SK-N-SH (cell line): Measurements from ENCODE around the gene ARHGAP8. TPM values are rescaled to one million over a fixed set of nuclear protein-coding genes. Genes with fewer than 3 reads are reported as not detected.

Source experiments
- CTCF ChIA-PET: fragments of 300-600, 350-600 bp; formaldehyde crosslinking; extraction: SDS; loops from one replicate; lab custom pipeline; 2021; lab: Yijun Ruan, JAX
- POLR2A ChIA-PET: fragments of 350-600 bp; sonication (Branson Sonifier 250); formaldehyde crosslinking; extraction: SDS; loops from one replicate; lab custom pipeline; 2020; ENCODE audit warnings: antibody characterized with exemption, inconsistent platforms; lab: Yijun Ruan, JAX
- DNase-seq: peaks from one replicate; pipeline ENCODE4 v3.0.0; 2012
- H2AFZ ChIP-seq: fragments of 200-600 bp; sonication (generic); 2 replicates; pipeline ENCODE4 v1.8.1; 2016; ENCODE audit warnings: antibody characterized with exemption, mild to moderate bottlenecking, low read depth
- H3F3A ChIP-seq: fragments of 200-600 bp; sonication (generic); replicated peaks from 2 replicates; pipeline ENCODE3; 2016; ENCODE audit warnings: antibody characterized with exemption, mild to moderate bottlenecking; ENCODE audit not compliant: insufficient read depth
- H3K27ac ChIP-seq, 2 experiments: fragments of 200-500 bp in 1 of 2; fragments of 200-600 bp in 1 of 2; sonication (Bioruptor generic) in 1 of 2; sonication (generic), shearing (Covaris generic) in 1 of 2; 2 replicates each; pipeline versions ENCODE4 v1.5.1 to v1.6.1; 2014 to 2016; ENCODE audit warnings: low read depth in 2 of 2, inconsistent platforms in 1 of 2, low read length in 1 of 2, mild to moderate bottlenecking in 1 of 2, mixed read lengths in 1 of 2
- H3K27me3 ChIP-seq: fragments of 200-600 bp; sonication (generic), shearing (Covaris generic); 2 replicates; pipeline ENCODE4 v1.6.1; 2016; ENCODE audit warnings: mixed run types; ENCODE audit not compliant: insufficient read depth
- H3K36me3 ChIP-seq, 2 experiments: fragments of 200-500 bp in 1 of 2; fragments of 200-600 bp in 1 of 2; sonication (Bioruptor generic) in 1 of 2; sonication (generic) in 1 of 2; replicated peaks in 1 of 2; 2 replicates each; pipeline versions ENCODE3 to v1.5.1; 2014 to 2016; ENCODE audit warnings: low read length in 1 of 2, mild to moderate bottlenecking in 1 of 2; ENCODE audit not compliant: insufficient read depth in 2 of 2, control insufficient read depth in 1 of 2
- H3K4me1 ChIP-seq, 2 experiments: fragments of 200-500 bp in 1 of 2; fragments of 200-600 bp in 1 of 2; sonication (Bioruptor generic) in 1 of 2; sonication (generic), shearing (Covaris generic) in 1 of 2; 2 replicates each; pipeline versions ENCODE4 v1.5.1 to v1.6.1; 2014 to 2016; ENCODE audit warnings: low read depth in 1 of 2, low read length in 1 of 2, mixed run types in 1 of 2; ENCODE audit not compliant: insufficient read depth in 2 of 2, control insufficient read depth in 1 of 2
- H3K4me2 ChIP-seq: fragments of 200-600 bp; sonication (generic), shearing (Covaris generic); 2 replicates; pipeline ENCODE4 v1.6.1; 2017; ENCODE audit warnings: mixed run types
- H3K4me3 ChIP-seq, 2 experiments: fragments of 200-500 bp in 1 of 2; fragments of 200-600 bp in 1 of 2; sonication (Bioruptor generic) in 1 of 2; sonication (generic), shearing (Covaris generic) in 1 of 2; 2 replicates each; pipeline versions ENCODE4 v1.5.1 to v1.8.1; 2014 to 2016; ENCODE audit warnings: low read depth in 2 of 2, inconsistent platforms in 1 of 2, low read length in 1 of 2, mild to moderate bottlenecking in 1 of 2, mixed read lengths in 1 of 2, moderate library complexity in 1 of 2
- H3K79me2 ChIP-seq: fragments of 200-600 bp; sonication (generic); 2 replicates; pipeline ENCODE4 v1.8.1; 2017; ENCODE audit warnings: mild to moderate bottlenecking; ENCODE audit not compliant: insufficient read depth
- H3K9ac ChIP-seq: fragments of 200-600 bp; sonication (generic); 2 replicates; pipeline ENCODE4 v1.6.1; 2017; ENCODE audit warnings: mixed run types
- H3K9me2 ChIP-seq: fragments of 200-600 bp; sonication (generic); 2 replicates; pipeline ENCODE4 v1.6.1; 2017; ENCODE audit warnings: mixed run types
- H3K9me3 ChIP-seq: fragments of 200-600 bp; sonication (generic); 2 replicates; pipeline ENCODE4 v1.6.1; 2017; ENCODE audit warnings: mixed run types, mild to moderate bottlenecking, moderate library complexity
- H4K20me1 ChIP-seq: fragments of 200-600 bp; sonication (generic); 2 replicates; pipeline ENCODE4 v1.6.1; 2017; ENCODE audit warnings: mild to moderate bottlenecking, mixed run types; ENCODE audit not compliant: insufficient read depth
- EP300 ChIP-seq, 2 experiments: IDR thresholded peaks; 2 replicates each; pipeline versions ENCODE4 v1.4.0 to v1.6.1; 2012; ENCODE audit warnings: borderline replicate concordance in 1 of 2, low read depth in 1 of 2, low read length in 1 of 2
- EZH2phosphoT487 ChIP-seq: fragments of 200-600 bp; sonication (generic); IDR thresholded peaks from 2 replicates; pipeline ENCODE4 v1.6.1; 2017; ENCODE audit warnings: low read depth, mixed run types, mild to moderate bottlenecking, antibody characterized with exemption, moderate library complexity, borderline replicate concordance
- GABPA ChIP-seq: IDR thresholded peaks from 2 replicates; pipeline ENCODE4 v1.4.0; 2012; ENCODE audit warnings: low read depth, mild to moderate bottlenecking
- NRF1 ChIP-seq: IDR thresholded peaks from 2 replicates; pipeline ENCODE4 v1.6.1; 2012; ENCODE audit warnings: low read depth, mild to moderate bottlenecking, low read length
- TAF1 ChIP-seq: IDR thresholded peaks from 2 replicates; pipeline ENCODE4 v1.6.1; 2012; ENCODE audit warnings: low read depth, mild to moderate bottlenecking, low read length, moderate library complexity, borderline replicate concordance
- TEAD4 ChIP-seq: IDR thresholded peaks from 2 replicates; pipeline ENCODE4 v1.4.0; 2012; ENCODE audit warnings: mild to moderate bottlenecking, borderline replicate concordance; ENCODE audit not compliant: insufficient read depth
- WGBS: methylation state at CpG from one replicate; pipeline ENCODE4 v1.1.6; 2017; ENCODE audit warnings: low lambda C conversion rate; 5-methylcytosine and 5-hydroxymethylcytosine counted together
- polyA plus RNA-seq, 3 experiments: library from polyadenylated mRNA; depleted of rRNA; stranded (reverse); fragments of >200 nt; gene quantifications; 2 replicates each; pipeline ENCODE4 v1.2.3, GENCODE V29; 2012
- TF ChIP-seq, protein P1 (sequence below): fragments of 150-350 bp; IDR thresholded peaks from 2 replicates; pipeline ENCODE4 v1.6.1; 2016; ENCODE audit warnings: mild to moderate bottlenecking, low read depth, low read length

Gene ARHGAP8
- polyA plus RNA-seq (2012; rRNA removed) = 0.05 and 0.08 TPM in 2 replicates
- 0.09 TPM in 1 of 2 replicates, not detected in the other for polyA plus RNA-seq (2012; cell fraction: cytosol; rRNA removed)
- polyA plus RNA-seq (2012; cell fraction: nucleus; rRNA removed) = 0.20 and 0.38 TPM in 2 replicates

DNA sequence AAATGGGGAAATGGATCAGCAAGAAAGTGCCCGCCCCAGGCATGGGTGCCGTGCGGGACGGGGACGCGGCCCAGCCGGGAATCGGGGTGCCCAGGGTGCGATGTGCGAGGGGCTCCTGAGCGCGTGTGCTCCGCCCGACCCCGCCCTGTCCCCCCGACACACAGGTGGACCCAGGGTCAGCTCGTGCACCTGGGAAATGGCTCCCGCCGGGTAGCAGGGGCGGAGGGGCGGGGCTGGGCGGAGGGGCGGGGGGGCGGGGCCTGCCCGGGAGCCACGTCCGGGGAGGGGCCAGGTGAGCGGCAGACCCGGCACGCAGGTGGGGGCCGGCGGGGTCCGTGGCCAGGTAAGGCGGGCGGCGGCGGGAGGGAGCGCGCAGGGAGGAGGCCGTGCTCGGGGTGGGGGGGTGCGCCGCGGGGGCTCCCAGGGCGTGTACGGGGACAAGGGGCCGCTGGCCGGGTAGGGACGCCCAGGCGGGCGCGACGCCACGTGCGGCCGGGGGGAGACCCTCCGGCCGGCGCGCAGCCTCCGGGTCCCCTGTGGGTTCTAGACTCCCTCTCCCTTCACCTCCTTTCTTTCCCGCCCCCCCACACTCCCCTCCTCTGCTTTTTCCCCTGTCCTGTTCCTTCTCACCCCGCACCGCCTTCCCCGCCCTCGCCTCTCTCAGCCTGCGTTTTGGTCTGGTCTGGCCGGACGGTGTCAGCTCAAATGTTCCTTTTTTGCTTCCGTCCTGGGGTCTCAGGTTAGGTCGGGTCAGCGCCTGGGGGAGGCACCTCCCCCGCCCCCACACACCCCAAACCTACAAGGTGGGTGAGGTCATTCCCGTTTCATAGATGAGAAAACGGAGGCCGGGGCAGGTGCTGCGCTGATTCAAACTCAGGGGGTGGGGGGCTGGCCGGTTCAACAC is at the start of gene ARHGAP8:
Gene ARHGAP8 (plus strand): TSS at position 291 of the 904 bp plus-strand sequence. CDS start 33,953 bp downstream, outside the sequence.
- Histone ChIP-seq H3K9me2 (no peaks in the 10 kb centered on the region), H4K20me1 (no peaks in the 10 kb centered on the region), H3K27ac (no peak within 1 kb of the TSS), H2AFZ (no peak within 1 kb of the TSS), H3K79me2 (no peaks in the 10 kb centered on the region), H3K4me1 (peaks cover 0 to 2% of the 10 kb centered on the region in 2 experiments; a peak in 1 of 4 replicates), H3K27me3 (no peaks in the 10 kb centered on the region), H3K4me3 (peak within 1 kb of the TSS in 1 of 2 experiments; percentile 2; a peak in 1 of 4 replicates), H3K9ac (no peak within 1 kb of the TSS), H3K36me3 (no peaks in the 10 kb centered on the region), H3F3A (no peaks in the 10 kb centered on the region), H3K9me3 (no peaks in the 10 kb centered on the region), H3K4me2 (no peak within 1 kb of the TSS)
- WGBS = 36% methylated on average over 39 of the region's 78 CpGs
- TF ChIP-seq GABPA (no peak), EZH2phosphoT487 (no peak), TEAD4 (no peak), NRF1 (no peak)
- ChIA-PET POLR2A (no interaction called here), CTCF (interaction anchor here (2.1 to 3.2 kb wide), 2 partner anchors 18 to 68 kb away, joined by 6 to 11 read pairs; no protein-coding TSS in a partner anchor)
- peak; percentile 74 for DNase-seq

DNA sequence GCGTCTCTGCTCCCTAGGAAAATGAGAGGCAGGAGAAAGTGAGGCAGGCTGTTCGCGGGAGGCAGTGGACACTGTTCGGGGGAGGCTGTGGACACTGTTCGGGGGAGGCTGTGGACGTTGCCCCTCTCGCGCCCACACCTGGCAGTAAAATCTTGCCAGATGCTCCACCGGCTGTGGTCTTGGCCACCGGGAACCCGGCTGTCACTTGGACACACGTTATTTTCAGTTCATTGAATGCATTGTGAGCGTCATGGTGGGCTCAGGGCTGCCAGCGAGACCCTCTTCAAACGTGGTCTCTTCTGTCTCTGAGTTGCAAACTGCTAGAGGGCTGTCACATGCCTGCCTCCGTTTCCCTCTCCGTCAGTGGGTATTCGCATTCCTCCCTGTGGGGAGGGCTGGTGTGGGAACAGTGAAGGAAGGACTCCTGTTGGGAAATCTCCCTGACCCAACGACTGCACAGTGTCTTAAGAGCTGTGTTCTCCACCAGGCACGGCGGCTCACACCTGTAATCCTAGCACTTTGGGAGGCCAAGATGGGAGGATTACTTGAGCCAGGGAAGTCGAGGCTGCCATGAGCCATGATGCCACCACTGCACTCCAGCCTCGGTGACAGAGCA is 49.0 kb upstream of the ARHGAP8 start:
- H3K4me3 ChIP-seq = 0 out of 4 replicates have a peak overlapping the region, but pooled peaks of 1 of the 2 experiments have one; percentile 57
- no peaks in the 10 kb centered on the region for H4K20me1 ChIP-seq
- no peak overlapping the region for H3K9ac ChIP-seq
- no peaks in the 10 kb centered on the region for H3K9me3 ChIP-seq
- no peaks in the 10 kb centered on the region for H3F3A ChIP-seq
- no peaks in the 10 kb centered on the region for H3K36me3 ChIP-seq
- ChIA-PET POLR2A (no interaction called here), CTCF (interaction anchor here (1.0 to 41.0 kb wide), 2 partner anchors 18 to 29 kb away, joined by 3 to 642 read pairs; no protein-coding TSS in a partner anchor)
- WGBS = 75% methylated on average over 21 of the region's 23 CpGs
- TF ChIP-seq EP300 (IDR thresholded peaks at IDR 0.05; ENCODE audit: borderline replicate concordance in 1 of 2, low read depth in 1 of 2, low read length in 1 of 2) = no peak
- TF ChIP-seq TAF1 = no peak
- TF ChIP-seq, protein P1, sequence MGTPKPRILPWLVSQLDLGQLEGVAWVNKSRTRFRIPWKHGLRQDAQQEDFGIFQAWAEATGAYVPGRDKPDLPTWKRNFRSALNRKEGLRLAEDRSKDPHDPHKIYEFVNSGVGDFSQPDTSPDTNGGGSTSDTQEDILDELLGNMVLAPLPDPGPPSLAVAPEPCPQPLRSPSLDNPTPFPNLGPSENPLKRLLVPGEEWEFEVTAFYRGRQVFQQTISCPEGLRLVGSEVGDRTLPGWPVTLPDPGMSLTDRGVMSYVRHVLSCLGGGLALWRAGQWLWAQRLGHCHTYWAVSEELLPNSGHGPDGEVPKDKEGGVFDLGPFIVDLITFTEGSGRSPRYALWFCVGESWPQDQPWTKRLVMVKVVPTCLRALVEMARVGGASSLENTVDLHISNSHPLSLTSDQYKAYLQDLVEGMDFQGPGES = no peak
- H3K4me2 ChIP-seq = peak overlapping the region; percentile 78; the same call in 1 of the 2 replicates
- no peaks in the 10 kb centered on the region for H3K9me2 ChIP-seq
- H3K27ac ChIP-seq = no peak overlapping the region
- DNase-seq = no peak
- peaks cover 14% of the 10 kb centered on the region; the same call in 1 of the 2 replicates for H3K27me3 ChIP-seq
- H2AFZ ChIP-seq = no peak overlapping the region
- H3K4me1 ChIP-seq = peaks cover 0 to 5% of the 10 kb centered on the region in 2 experiments; a peak in 1 of 4 replicates
- no peaks in the 10 kb centered on the region for H3K79me2 ChIP-seq
